Measurements from ENCODE around the gene JMJD6. TPM values are rescaled to one million over a fixed set of nuclear protein-coding genes. Genes with fewer than 3 reads are reported as not detected.
"Not testable (repeated sequence)": the region's sequence is repeated elsewhere in the genome, so short reads cannot be mapped to it uniquely, and the experiment has no call there.

JMJD6 gene
- total RNA-seq, 1 experiment from 2014 or later, result 36.4 TPM

- no peak overlapping the region for H3K4me3 ChIP-seq
- peaks cover 57% of the 10 kb centered on the region for H3K36me3 ChIP-seq
- no peak overlapping the region for H3K27ac ChIP-seq
- peaks cover 6% of the 10 kb centered on the region for H3K4me1 ChIP-seq
- H3K9me3 ChIP-seq (replicated peaks), result no peaks in the 10 kb centered on the region
- no peak for DNase-seq
- H3K27me3 ChIP-seq, result no peaks in the 10 kb centered on the region
Observed at GRCh38 chr17:76715496-76715830, 10.9 kb downstream of the JMJD6 start.

DNA sequence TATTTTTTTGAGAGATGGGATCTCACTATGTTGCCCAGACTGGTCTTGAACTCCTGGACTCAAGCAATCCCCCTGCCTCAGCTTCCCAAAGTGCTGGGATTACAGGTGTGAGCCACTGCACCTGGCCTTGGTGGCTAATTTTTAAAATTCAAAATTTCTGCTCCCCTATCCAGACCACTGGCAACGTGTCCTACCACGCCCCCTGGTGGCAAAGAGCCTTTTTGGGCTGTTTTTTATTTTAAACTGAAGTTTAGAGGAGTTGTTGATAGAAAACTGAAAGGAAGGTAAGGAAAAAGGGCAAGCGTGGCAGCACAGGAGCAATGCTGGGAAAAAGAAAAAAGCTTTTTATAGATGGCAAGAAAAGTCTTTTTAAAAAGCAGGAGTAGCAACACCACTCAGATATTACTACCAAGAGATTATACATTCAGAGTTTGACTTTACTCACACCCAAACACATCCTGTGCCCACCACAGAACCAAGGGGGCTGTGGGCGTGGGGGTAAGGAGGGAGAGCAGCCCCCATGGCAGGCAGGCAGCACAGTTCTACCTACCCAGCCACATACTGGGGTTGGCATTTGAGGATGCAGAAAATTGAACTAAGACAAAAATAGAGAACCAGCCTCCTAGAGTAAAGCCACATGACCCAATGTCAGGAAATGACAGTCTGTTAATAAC is 11.4 kb downstream of the JMJD6 start:
- peak; percentile 75 to 85 for DNase-seq
- Histone ChIP-seq H3K4me3 (no peak overlapping the region), H3K27ac (no peak overlapping the region), H3K27me3 (no peaks in the 10 kb centered on the region), H3K36me3 (peaks cover 52% of the 10 kb centered on the region), H3K4me1 (peaks cover 6% of the 10 kb centered on the region), H3K9me3 (replicated peaks) (no peaks in the 10 kb centered on the region)

- Histone ChIP-seq H3K9me3 (replicated peaks) (no peaks in the 10 kb centered on the region), H3K36me3 (peaks cover 46% of the 10 kb centered on the region), H3K27me3 (no peaks in the 10 kb centered on the region)
Observed at GRCh38 chr17:76714336-76714735, 12.1 kb downstream of the JMJD6 start.

DNA sequence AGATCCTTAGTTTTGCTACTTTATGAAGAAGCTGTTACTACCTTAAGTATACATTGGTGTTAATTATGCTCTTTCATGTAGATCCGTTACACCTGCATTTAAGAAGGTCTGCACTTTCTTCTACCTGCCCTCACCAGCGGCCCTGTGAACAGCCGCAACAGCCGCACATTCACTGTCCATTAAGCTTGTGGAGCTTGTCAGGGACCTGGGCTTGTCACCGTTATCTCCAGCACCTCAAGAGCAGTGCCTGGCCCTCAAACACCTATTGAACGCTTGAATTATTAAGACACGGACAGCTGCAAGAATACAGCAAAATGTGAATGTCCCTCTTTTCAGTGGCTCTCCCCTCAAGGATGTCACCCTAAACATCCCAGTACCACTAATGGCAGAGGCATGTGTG is 12.6 kb downstream of the JMJD6 start:
- Histone ChIP-seq H3K4me3 (no peak overlapping the region), H3K4me1 (peaks cover 8% of the 10 kb centered on the region), H3K27me3 (no peaks in the 10 kb centered on the region), H3K9me3 (replicated peaks) (no peaks in the 10 kb centered on the region), H3K27ac (no peak overlapping the region), H3K36me3 (peaks cover 40% of the 10 kb centered on the region)
- DNase-seq, result no peak

More at GRCh38 chr17:76714336-76714735, 12.1 kb downstream of the JMJD6 start:
- Histone ChIP-seq H3K4me1 (peaks cover 6% of the 10 kb centered on the region), H3K4me3 (no peak overlapping the region), H3K27ac (no peak overlapping the region)
- no peak for DNase-seq

GRCh38 chr17:76712321-76712720 is 14.1 kb downstream of the JMJD6 start:
- not testable (repeated sequence) for H3K9me3 ChIP-seq (replicated peaks); H3K27ac ChIP-seq; H3K4me3 ChIP-seq; DNase-seq; H3K27me3 ChIP-seq
- Histone ChIP-seq H3K36me3 (peaks cover 28% of the 10 kb centered on the region), H3K4me1 (peaks cover 21% of the 10 kb centered on the region)

DNA sequence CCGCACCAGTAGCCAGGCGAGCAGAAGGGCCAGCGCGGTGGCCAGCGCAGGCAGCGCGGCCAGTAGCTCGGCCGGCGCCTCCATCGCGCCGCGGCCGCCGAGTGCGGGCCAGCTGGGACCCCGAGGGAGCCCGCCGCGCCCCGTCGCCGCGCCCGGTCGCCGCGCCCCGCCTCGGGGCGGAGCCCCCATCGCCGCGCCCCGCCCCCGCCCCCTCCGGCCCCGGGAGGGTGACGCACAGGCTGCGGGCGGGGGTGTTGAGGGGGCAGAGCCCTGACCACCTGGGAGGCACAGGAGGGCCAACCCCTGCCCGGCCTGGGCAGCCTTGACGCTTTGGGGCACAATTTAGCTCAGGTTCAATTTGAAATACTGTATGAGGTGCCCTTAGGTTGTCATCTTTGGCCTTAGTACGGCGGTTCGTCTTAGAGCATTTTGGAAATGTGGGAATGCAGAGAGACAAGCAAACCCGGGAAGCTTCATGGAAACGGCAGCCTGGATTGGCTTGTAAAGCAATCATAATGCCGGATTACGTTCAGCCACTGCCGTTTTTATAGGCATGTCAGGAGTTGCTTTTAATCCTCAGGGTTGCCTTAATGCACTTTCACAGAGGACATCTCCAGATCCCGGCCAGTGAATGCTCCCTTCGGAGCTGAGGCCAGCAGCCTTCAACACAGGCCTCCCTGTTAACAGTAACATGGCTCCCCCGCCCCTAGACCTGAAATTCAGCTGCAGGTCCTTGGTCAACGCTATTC is 15.4 kb downstream of the JMJD6 start, which contains the start of gene MXRA7:
Gene MXRA7 (minus strand): TSS at position 103 of the 749 bp plus-strand sequence. CDS start 19 bp downstream, at position 84.
- Histone ChIP-seq H3K4me1 (peaks cover 21% of the 10 kb centered on the region), H3K27me3 (no peaks in the 10 kb centered on the region), H3K4me3 (peak within 1 kb of the TSS; percentile 86), H3K27ac (peak within 1 kb of the TSS; percentile 92), H3K36me3 (peaks cover 15% of the 10 kb centered on the region), H3K9me3 (replicated peaks) (no peaks in the 10 kb centered on the region)
- peak; percentile 85 to 90 for DNase-seq

DNA sequence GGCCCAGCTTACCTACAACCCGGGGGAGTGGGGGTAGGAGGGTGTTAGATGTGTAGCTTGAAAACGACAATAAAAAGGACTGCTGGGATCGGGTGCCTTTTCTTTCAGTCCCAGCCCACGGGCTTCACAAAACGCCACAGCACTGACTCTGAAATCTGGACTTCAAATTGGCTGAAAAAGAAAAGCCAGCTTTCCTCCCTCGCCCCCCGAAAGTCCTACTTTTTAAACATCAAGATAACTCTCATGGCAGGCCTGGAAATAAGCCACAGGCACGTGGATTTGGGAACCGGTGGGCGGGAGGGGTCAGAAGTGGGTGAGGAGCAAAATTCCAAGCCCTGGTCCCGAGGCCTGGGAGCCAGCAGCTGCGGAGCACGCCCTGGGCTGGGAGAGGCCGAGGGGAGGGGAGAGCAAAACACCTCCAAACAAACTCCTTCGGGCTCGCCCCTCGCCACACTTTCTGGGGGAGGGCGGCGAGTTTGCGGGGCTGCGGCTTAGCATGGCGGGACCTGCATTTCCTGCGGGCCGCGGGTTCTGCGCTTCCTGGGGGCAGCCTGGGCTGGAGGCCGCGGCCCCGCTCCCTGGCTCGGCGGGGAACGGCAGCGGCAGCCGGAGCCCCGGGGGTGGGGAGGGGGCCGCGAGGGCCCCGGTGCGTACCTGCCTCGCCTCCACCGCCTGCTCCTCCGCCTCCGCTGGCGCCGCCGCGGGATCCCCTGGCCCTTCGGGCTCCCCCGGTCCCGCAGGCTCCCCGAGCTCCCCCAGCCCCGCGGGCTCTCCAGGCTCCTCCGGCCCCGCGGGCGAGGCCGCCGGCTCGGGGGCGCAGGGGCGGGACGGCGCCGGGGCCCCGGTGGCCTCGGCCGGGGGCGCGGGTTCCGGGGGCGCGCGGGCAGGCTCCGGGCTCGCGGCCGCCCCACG is 16.2 kb downstream of the JMJD6 start:
- not testable (repeated sequence) for H3K9me3 ChIP-seq (replicated peaks); H3K36me3 ChIP-seq; H3K27me3 ChIP-seq
- Histone ChIP-seq H3K27ac (peak overlapping the region; percentile 92), H3K4me1 (peaks cover 21% of the 10 kb centered on the region), H3K4me3 (peak overlapping the region; percentile 86)
- peak; percentile 58 to 59 for DNase-seq

DNA sequence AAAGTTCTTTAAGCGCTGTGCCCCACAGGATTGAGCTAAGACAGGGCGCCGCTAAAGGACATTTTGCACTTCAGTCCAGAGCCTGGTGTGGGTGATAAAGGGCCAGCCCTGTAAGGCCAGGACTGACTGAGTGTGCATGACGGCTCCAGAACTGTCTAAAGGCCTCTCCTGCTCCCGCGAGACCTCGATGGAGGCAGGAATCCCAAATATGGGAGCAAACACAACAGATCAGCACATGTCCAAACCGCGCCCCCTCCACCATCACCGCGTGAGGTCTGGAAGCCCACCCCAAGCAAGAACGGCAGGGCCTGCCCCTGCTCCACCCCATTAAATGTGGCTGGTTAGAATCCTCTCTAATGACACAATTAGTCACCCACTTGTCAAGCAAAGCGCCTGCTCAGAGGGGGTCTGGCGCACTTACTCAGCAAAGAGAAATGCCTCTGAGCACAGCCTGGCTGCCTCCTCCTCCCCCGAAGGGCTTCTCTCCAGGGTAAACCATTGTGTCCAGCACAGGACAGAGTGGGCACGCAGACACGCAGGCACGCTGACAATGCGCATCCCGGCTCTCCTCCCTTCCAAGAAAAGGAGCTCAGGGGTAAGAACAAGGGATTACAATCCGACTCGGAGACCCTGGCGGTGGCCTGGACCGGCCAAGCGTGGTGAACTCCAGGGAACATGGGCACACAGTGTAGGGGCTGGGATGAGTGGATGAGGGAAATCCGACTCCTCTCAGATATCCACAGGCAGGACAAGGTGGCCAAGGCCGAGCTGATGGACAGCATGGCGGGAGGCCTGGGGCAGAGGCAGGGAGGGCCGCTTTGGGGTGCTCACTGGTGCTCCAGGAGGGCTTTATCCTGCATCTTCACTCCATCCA is 17.1 kb downstream of the JMJD6 start:
- Histone ChIP-seq H3K4me1 (peaks cover 21% of the 10 kb centered on the region), H3K27me3 (no peaks in the 10 kb centered on the region), H3K27ac (peak overlapping the region; percentile 92), H3K36me3 (peaks cover 7% of the 10 kb centered on the region; the same call in 1 of the 2 replicates), H3K9me3 (replicated peaks) (no peaks in the 10 kb centered on the region), H3K4me3 (peak overlapping the region; percentile 86)
- DNase-seq, result peak; percentile 99

- DNase-seq, result peak; percentile 96 to 98
- no peak overlapping the region; the same call in 1 of the 2 replicates for H3K4me3 ChIP-seq
- H3K9me3 ChIP-seq (replicated peaks), result no peaks in the 10 kb centered on the region
Observed at GRCh38 chr17:76707985-76708807, 18.2 kb downstream of the JMJD6 start.

DNA sequence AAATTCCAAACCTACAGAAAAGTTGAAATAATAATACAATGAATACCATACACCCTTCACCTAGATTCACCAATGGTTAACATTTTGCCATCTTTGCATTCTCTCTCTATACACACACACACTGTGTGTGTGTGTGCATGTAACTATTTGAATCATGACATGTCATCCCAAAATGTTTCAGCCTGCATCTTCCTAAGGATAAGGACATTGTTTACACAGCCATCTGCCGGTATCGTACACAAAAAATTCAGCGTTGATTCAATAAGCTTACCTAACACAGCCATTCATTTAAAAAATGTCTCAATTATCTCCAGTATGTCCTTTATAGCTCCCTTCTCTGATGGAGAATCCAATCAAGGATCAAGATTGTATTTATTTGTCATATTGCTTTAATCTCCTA is 19.6 kb downstream of the JMJD6 start:
- Histone ChIP-seq H3K27ac (no peak overlapping the region), H3K4me1 (peaks cover 22% of the 10 kb centered on the region), H3K27me3 (no peaks in the 10 kb centered on the region), H3K9me3 (replicated peaks) (no peaks in the 10 kb centered on the region), H3K4me3 (no peak overlapping the region), H3K36me3 (no peaks in the 10 kb centered on the region; the same call in 1 of the 2 replicates)
- DNase-seq, result no peak

More at GRCh38 chr17:76707985-76708807, 18.2 kb downstream of the JMJD6 start:
- H3K4me1 ChIP-seq, result peaks cover 21% of the 10 kb centered on the region
- no peaks in the 10 kb centered on the region; the same call in 1 of the 2 replicates for H3K36me3 ChIP-seq
- peak overlapping the region; percentile 92 for H3K27ac ChIP-seq
- H3K27me3 ChIP-seq, result no peaks in the 10 kb centered on the region

GRCh38 chr17:76704805-76705204 is 21.6 kb downstream of the JMJD6 start:
- H3K27ac ChIP-seq, result no peak overlapping the region
- no peaks in the 10 kb centered on the region for H3K9me3 ChIP-seq (replicated peaks)
- DNase-seq, result no peak
- no peaks in the 10 kb centered on the region; the same call in 1 of the 2 replicates for H3K36me3 ChIP-seq
- H3K4me1 ChIP-seq, result peaks cover 34% of the 10 kb centered on the region
- no peaks in the 10 kb centered on the region for H3K27me3 ChIP-seq
- no peak overlapping the region for H3K4me3 ChIP-seq

DNA sequence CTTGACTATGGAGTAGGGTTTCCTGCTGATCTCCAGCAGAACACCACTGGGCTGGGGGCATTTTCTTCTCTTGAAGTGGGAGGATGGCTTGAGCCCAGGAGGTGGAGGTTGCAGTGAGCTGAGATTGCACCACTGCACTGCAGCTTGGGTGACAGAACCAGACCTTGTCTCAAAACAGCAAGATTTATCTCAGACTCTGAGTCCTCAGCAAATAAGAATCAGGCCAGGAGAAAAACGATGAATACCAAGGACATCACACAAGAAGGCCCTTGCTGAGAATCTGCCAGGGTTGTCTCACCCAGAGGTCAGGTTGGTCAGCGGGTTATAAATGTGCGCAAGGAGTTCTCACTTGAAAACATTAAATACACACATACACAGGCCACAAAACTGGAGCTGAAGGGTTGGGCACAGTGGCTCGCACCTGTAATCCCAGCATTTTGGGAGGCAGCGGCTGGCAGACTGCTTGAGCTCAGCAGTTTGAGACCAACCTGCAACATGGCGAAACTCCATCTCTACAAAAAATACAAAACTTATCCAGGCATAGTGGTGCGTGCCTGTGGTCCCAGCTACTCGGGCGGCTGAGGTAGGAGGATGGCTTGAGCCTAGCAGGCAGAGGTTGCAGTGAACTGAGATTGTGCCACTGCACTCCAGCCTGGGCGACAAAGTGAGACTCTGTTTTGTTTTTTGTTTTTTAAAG is 23.3 kb downstream of the JMJD6 start:
- Histone ChIP-seq H3K4me3 (no peak overlapping the region), H3K27ac (no peak overlapping the region), H3K4me1 (peaks cover 35% of the 10 kb centered on the region), H3K36me3 (no peaks in the 10 kb centered on the region; the same call in 1 of the 2 replicates), H3K27me3 (no peaks in the 10 kb centered on the region), H3K9me3 (replicated peaks) (no peaks in the 10 kb centered on the region)
- no peak for DNase-seq

DNA sequence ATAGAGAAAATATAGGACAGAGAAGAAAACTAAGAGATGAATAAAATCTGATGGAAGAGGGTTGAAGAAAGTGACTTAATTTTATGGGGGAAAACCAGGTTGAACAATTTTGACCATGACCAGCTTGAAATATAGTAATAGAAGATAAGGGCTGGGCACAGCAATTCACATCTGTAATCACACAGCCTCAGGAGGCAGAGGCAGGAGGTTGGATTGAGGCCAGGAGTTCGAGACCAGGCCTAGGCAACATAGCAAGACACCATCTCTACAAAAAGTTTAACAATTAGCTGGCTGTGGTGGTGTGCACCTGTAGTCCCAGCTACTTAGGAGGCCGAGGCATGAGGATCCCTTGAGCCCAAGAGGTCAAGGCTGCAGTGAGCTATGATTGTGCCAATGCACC is 24.3 kb downstream of the JMJD6 start:
- Histone ChIP-seq H3K36me3 (no peaks in the 10 kb centered on the region; the same call in 1 of the 2 replicates), H3K27me3 (no peaks in the 10 kb centered on the region), H3K4me1 (peaks cover 38% of the 10 kb centered on the region), H3K9me3 (replicated peaks) (no peaks in the 10 kb centered on the region), H3K4me3 (no peak overlapping the region), H3K27ac (no peak overlapping the region)
- no peak for DNase-seq
